ENCODE data around the gene ARHGAP11A. TPM values are rescaled to one million over a fixed set of nuclear protein-coding genes. Genes with fewer than 3 reads are reported as not detected.

The ARHGAP11A gene
- total and polyA plus RNA-seq, 2 of the 8 experiments (the other 6 are each of a cell fraction or from before 2014, with no cell fraction given) = 8.1 to 112 TPM

DNA sequence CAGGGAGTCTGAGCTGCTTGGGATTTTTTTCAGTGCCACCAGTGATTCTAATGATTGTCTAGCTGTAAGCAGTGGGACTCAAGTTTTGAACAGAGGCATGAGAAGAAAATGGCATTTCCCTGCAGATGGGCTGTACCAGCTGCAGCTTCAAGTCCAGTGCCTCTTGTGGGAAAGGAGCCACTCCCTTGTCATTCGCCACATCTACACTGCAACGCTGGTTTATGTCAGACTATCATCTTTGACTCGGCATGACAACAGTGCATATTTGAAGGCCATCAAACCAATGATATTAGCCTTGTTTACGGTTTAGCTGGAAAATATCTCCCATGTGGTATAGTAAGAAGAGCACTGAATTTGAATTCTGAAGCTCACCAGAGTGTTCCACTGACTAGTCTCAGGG, 48.4 kb downstream of the ARHGAP11A start (continued):
- no peak for TF ChIP-seq PHF8 (conservative IDR thresholded peaks at IDR 0.05; ENCODE audit: low read depth, low read length)
- TF ChIP-seq KDM1A (IDR thresholded peaks at IDR 0.05; ENCODE audit: borderline replicate concordance, low read length) = no peak
- TF ChIP-seq KDM5A (IDR thresholded peaks at IDR 0.05; ENCODE audit: low read length) = no peak
- TF ChIP-seq KDM4A (IDR thresholded peaks at IDR 0.05; ENCODE audit: low read depth, low read length, severe bottlenecking) = no peak
- TF ChIP-seq POLR2AphosphoS5 (IDR thresholded peaks at IDR 0.05; ENCODE audit: low read depth, low read length) = no peak
